ENCODE measurements around the gene BCAS1. TPM values are rescaled to one million over a fixed set of nuclear protein-coding genes. Genes with fewer than 3 reads are reported as not detected.

BCAS1 gene
- total and polyA plus RNA-seq, 2 donors (not counting 1 experiment from before 2014, with no cell fraction given): 0.97 to 1.1 TPM

DNA sequence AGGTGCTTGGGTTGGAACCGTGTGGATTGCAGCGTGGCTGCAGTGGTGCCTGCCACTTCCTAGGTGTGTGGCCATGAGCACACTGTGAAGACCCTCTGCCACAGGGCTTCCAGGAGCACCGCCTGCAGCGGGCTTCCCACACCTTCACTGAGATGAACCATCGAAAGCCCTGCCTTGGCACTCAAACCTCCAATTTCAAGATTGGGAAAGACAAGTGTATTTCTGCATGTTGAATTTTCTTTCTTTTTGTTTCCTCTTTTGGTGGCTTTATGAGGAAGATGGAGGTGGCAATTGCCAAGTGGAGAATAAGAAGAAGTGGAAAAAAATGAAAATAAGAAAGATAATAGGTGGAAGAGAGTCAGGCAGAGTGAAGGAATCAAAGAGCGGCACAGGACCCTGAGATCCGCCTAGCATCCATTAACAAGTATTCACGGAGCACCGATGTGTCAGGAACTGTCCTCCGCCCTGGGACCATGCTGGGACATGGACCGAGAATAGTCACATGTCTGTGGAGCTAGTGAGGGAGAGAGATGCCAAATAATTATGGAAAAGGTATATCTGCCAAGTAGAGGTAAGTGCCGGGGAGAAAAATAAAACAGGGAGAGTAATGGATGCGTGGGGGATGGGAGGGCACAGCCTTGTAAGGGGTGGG lies 159.9 kb downstream of the BCAS1 start:
- Mint-ChIP-seq H3K27ac (no peak overlapping the region), H3K4me1 (peaks cover 48% of the 10 kb centered on the region), H3K27me3 (no peaks in the 10 kb centered on the region), H3K9me3 (ENCODE audit: insufficient read depth) (no peaks in the 10 kb centered on the region), H3K4me3 (no peak overlapping the region)
- Histone ChIP-seq H3K79me2 (ENCODE audit: control insufficient read depth, insufficient read depth, low read length) (peaks cover 3% of the 10 kb centered on the region), H4K20me1 (ENCODE audit: control insufficient read depth, insufficient read depth, low read length, poor library complexity, severe bottlenecking) (no peaks in the 10 kb centered on the region), H3K27ac (ENCODE audit: low read length in 2 of 2) (no peak overlapping the region), H3K27me3 (replicated peaks in 1 of 4; ENCODE audit: control extremely low read depth in 1 of 4, control insufficient read depth in 3 of 4, insufficient read depth in 4 of 4, low read length in 3 of 4) (no peaks in the 10 kb centered on the region), H2AFZ (ENCODE audit: insufficient read depth, low read depth, low read length, poor library complexity, severe bottlenecking) (no peak overlapping the region), H3K36me3 (replicated peaks in 1 of 2; ENCODE audit: control extremely low read depth in 1 of 2, control insufficient read depth in 1 of 2, extremely low read depth in 1 of 2, insufficient read depth in 2 of 2, low read length in 1 of 2) (no peaks in the 10 kb centered on the region), H3K9ac (ENCODE audit: low read length) (no peak overlapping the region), H3K4me3 (ENCODE audit: control extremely low read depth in 1 of 5, extremely low read depth in 1 of 5, insufficient read depth in 1 of 5, low read depth in 2 of 5, low read length in 4 of 5) (no peak overlapping the region), H3K9me3 (ENCODE audit: control extremely low read depth in 1 of 3, control insufficient read depth in 2 of 3, insufficient read depth in 1 of 3, low read length in 2 of 3) (peaks cover 0 to 4% (median 0%) of the 10 kb centered on the region in 3 donors), H3K4me2 (replicated peaks; ENCODE audit: low read depth, low read length, poor library complexity, severe bottlenecking) (no peak overlapping the region), H3K4me1 (ENCODE audit: control insufficient read depth in 2 of 2, insufficient read depth in 2 of 2, low read length in 2 of 2) (peaks cover 13 to 45% of the 10 kb centered on the region in 2 donors)
- TF ChIP-seq, protein P1, sequence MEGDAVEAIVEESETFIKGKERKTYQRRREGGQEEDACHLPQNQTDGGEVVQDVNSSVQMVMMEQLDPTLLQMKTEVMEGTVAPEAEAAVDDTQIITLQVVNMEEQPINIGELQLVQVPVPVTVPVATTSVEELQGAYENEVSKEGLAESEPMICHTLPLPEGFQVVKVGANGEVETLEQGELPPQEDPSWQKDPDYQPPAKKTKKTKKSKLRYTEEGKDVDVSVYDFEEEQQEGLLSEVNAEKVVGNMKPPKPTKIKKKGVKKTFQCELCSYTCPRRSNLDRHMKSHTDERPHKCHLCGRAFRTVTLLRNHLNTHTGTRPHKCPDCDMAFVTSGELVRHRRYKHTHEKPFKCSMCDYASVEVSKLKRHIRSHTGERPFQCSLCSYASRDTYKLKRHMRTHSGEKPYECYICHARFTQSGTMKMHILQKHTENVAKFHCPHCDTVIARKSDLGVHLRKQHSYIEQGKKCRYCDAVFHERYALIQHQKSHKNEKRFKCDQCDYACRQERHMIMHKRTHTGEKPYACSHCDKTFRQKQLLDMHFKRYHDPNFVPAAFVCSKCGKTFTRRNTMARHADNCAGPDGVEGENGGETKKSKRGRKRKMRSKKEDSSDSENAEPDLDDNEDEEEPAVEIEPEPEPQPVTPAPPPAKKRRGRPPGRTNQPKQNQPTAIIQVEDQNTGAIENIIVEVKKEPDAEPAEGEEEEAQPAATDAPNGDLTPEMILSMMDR (IDR thresholded peaks at IDR 0.05): no peak
- no peak for TF ChIP-seq EZH2 (IDR thresholded peaks at IDR 0.05; ENCODE audit: borderline replicate concordance, insufficient read depth, low read depth, low read length, poor library complexity, severe bottlenecking)
- intact Hi-C loops (cut with micrococcal nuclease): loop anchor here (10.0 kb wide), 1 partner anchor 76 kb away; no protein-coding TSS in a partner anchor
- WGBS (ENCODE audit: insufficient coverage): 95% methylated on average over 8 of the region's 13 CpGs
- DNase-seq (no peak), ATAC-seq (ENCODE audit: low read depth) (no peak)
- ChIA-PET CTCF (interaction anchor here (22.3 kb wide), 1 partner anchor 24 kb away, joined by 593 read pairs; no protein-coding TSS in a partner anchor), POLR2A (no interaction called here)

Measured in B cell (primary cell).